ENCODE results near the gene CD2. TPM values are rescaled to one million over a fixed set of nuclear protein-coding genes. Genes with fewer than 3 reads are reported as not detected.
A peak's percentile ranks its signal among the peaks of the same experiment; 100 is the strongest.

CD2 gene
- total and polyA plus RNA-seq, 2 donors from 2014 or later: 0.97 to 12.1 TPM

DNA sequence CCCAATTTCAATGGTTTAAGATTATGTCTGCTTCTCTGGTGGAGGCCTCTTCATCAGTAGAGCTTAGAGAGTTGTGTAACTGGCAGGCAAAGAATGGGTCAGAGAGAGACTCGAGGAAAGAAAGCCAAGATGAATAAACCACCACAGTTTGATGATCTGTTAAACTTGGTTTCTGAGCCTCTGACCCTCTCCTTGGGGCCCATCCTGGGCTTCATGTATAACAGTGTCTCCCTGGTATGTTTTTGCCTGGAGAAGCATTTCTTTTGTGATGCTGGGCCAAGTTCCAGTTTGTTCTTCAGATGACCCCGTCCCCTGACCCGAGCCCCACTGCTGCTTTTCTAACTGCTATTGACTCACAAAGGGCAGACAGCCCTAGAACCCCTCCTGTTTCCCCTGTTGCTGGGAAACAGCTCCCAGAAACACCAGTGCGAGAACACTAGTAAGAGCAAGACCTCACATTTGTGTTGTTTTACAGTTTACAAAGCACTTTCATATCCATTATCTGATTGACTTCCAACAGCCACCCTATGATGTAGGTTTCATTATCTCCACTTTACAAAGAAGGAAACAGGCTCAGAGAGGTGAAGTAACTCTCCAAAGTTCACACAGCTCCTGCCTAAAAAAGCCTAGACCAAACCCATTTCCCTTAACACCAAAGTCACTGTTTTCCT is 9.0 kb downstream of the CD2 start:
- Histone ChIP-seq H3K9ac (ENCODE audit: low read length in 3 of 3) (no peak overlapping the region), H3K27ac (ENCODE audit: low read depth in 2 of 2, low read length in 2 of 2) (no peak overlapping the region), H3K4me1 (ENCODE audit: control insufficient read depth in 2 of 3, insufficient read depth in 2 of 3, low read depth in 1 of 3, low read length in 3 of 3) (no peaks in the 10 kb centered on the region), H3K27me3 (ENCODE audit: control insufficient read depth, insufficient read depth, low read length) (no peaks in the 10 kb centered on the region), H3K36me3 (ENCODE audit: control insufficient read depth in 2 of 3, insufficient read depth in 3 of 3, low read length in 3 of 3) (no peaks in the 10 kb centered on the region), H3K4me3 (ENCODE audit: low read length in 3 of 3) (peak overlapping the region in 1 of 3 donors; percentile 16), H3K9me3 (ENCODE audit: control insufficient read depth in 2 of 3, insufficient read depth in 1 of 3, low read length in 3 of 3) (peaks cover 0 to 6% (median 0%) of the 10 kb centered on the region in 3 donors)
- TF ChIP-seq CTCF (IDR thresholded peaks at IDR 0.05; ENCODE audit: borderline replicate concordance, extremely low read depth, insufficient read depth): no peak
- DNase-seq: peak in 1 of 5 donors; percentile 57
- no peak for FAIRE-seq
- intact Hi-C loops (cut with DNase I): no loop called here

GRCh38 chr1:116763787-116764465 is 9.7 kb downstream of the CD2 start:
- no peak for FAIRE-seq
- H3K27ac ChIP-seq (ENCODE audit: low read depth in 2 of 2, low read length in 2 of 2): no peak overlapping the region
- H3K36me3 ChIP-seq (ENCODE audit: control insufficient read depth in 2 of 3, insufficient read depth in 3 of 3, low read length in 3 of 3): no peaks in the 10 kb centered on the region
- intact Hi-C loops (cut with DNase I): no loop called here
- H3K4me3 ChIP-seq (ENCODE audit: low read length in 3 of 3): peak overlapping the region in 2 of 3 donors; percentile 10 to 16
- TF ChIP-seq CTCF (IDR thresholded peaks at IDR 0.05; ENCODE audit: borderline replicate concordance, extremely low read depth, insufficient read depth): peak; percentile 35
- H3K9me3 ChIP-seq (ENCODE audit: control insufficient read depth in 2 of 3, insufficient read depth in 1 of 3, low read length in 3 of 3): peaks cover 0 to 6% (median 0%) of the 10 kb centered on the region in 3 donors
- H3K4me1 ChIP-seq (ENCODE audit: control insufficient read depth in 2 of 3, insufficient read depth in 2 of 3, low read depth in 1 of 3, low read length in 3 of 3): no peaks in the 10 kb centered on the region
- no peaks in the 10 kb centered on the region for H3K27me3 ChIP-seq (ENCODE audit: control insufficient read depth, insufficient read depth, low read length)
- DNase-seq: peak in 1 of 5 donors; percentile 25
- no peak overlapping the region for H3K9ac ChIP-seq (ENCODE audit: low read length in 3 of 3)

- H3K9ac ChIP-seq (ENCODE audit: low read length in 3 of 3): no peak overlapping the region
- peaks cover 0 to 6% (median 0%) of the 10 kb centered on the region in 3 donors for H3K9me3 ChIP-seq (ENCODE audit: control insufficient read depth in 2 of 3, insufficient read depth in 1 of 3, low read length in 3 of 3)
- FAIRE-seq (no peak), DNase-seq (no peak)
- no peaks in the 10 kb centered on the region for H3K4me1 ChIP-seq (ENCODE audit: control insufficient read depth in 2 of 3, insufficient read depth in 2 of 3, low read depth in 1 of 3, low read length in 3 of 3)
- H3K4me3 ChIP-seq (ENCODE audit: low read length in 3 of 3): no peak overlapping the region
- H3K36me3 ChIP-seq (ENCODE audit: control insufficient read depth in 2 of 3, insufficient read depth in 3 of 3, low read length in 3 of 3): no peaks in the 10 kb centered on the region
- intact Hi-C loops (cut with DNase I): no loop called here
- no peak overlapping the region for H3K27ac ChIP-seq (ENCODE audit: low read depth in 2 of 2, low read length in 2 of 2)
- no peak for TF ChIP-seq CTCF (IDR thresholded peaks at IDR 0.05; ENCODE audit: borderline replicate concordance, extremely low read depth, insufficient read depth)
- no peaks in the 10 kb centered on the region for H3K27me3 ChIP-seq (ENCODE audit: control insufficient read depth, insufficient read depth, low read length)
These were observed 10.3 kb downstream of the CD2 start for GRCh38 chr1:116764466-116764898.
